MM.1S (cell line): Measurements from ENCODE around the gene OMG.
"Not testable (repeated sequence)": the region's sequence is repeated elsewhere in the genome, so short reads cannot be mapped to it uniquely, and the experiment has no call there.

ENCODE experiments used
- DNase-seq: peaks from one replicate; pipeline ENCODE4 v3.0.0-alpha.2; 2015
- H2AFZ ChIP-seq: fragments of 300-600 bp; sonication (generic); 2 replicates; pipeline ENCODE4 v1.6.0; 2016; ENCODE audit warnings: antibody characterized with exemption, low read length
- H3F3A ChIP-seq: fragments of 300-600 bp; sonication (generic); 2 replicates; pipeline ENCODE4 v1.6.1; 2016; ENCODE audit warnings: mild to moderate bottlenecking, antibody characterized with exemption, low read length, moderate library complexity, mixed read lengths; ENCODE audit not compliant: insufficient read depth
- H3K27ac ChIP-seq: fragments of 300-600 bp; sonication (generic); 2 replicates; pipeline ENCODE4 v1.5.1; 2016; ENCODE audit warnings: mild to moderate bottlenecking, low read length
- H3K27me3 ChIP-seq: fragments of 300-600 bp; sonication (generic); replicated peaks from 2 replicates; pipeline ENCODE4 v1.6.0; 2016; ENCODE audit warnings: low read length; ENCODE audit not compliant: insufficient read depth
- H3K36me3 ChIP-seq: fragments of 300-600 bp; sonication (generic); replicated peaks from 2 replicates; pipeline ENCODE4 v1.6.1; 2016; ENCODE audit warnings: mild to moderate bottlenecking, low read length, mixed read lengths; ENCODE audit not compliant: insufficient read depth
- H3K4me1 ChIP-seq: fragments of 300-600 bp; sonication (generic); 2 replicates; pipeline ENCODE4 v1.6.1; 2016; ENCODE audit warnings: low read length, mixed read lengths
- H3K4me2 ChIP-seq: fragments of 300-600 bp; sonication (generic); 2 replicates; pipeline ENCODE4 v1.6.0; 2016; ENCODE audit warnings: low read depth, low read length
- H3K4me3 ChIP-seq: fragments of 300-600 bp; sonication (generic); 2 replicates; pipeline ENCODE4 v1.5.1; 2016; ENCODE audit warnings: low read length, mixed read lengths
- H3K79me2 ChIP-seq: fragments of 300-600 bp; sonication (generic); 2 replicates; pipeline ENCODE4 v1.6.1; 2016; ENCODE audit warnings: mixed run types, low read length, mixed read lengths
- H3K9ac ChIP-seq: fragments of 300-600 bp; sonication (generic); 2 replicates; pipeline ENCODE4 v1.6.1; 2016; ENCODE audit warnings: low read length, mixed read lengths
- H3K9me2 ChIP-seq: fragments of 300-600 bp; sonication (generic); replicated peaks from 2 replicates; pipeline ENCODE4 v1.6.1; 2016; ENCODE audit warnings: mild to moderate bottlenecking, low read length, mixed read lengths; ENCODE audit not compliant: insufficient read depth
- H3K9me3 ChIP-seq: fragments of 300-600 bp; sonication (generic); replicated peaks from 2 replicates; pipeline ENCODE4 v1.6.1; 2016; ENCODE audit warnings: mild to moderate bottlenecking, low read length, mixed read lengths; ENCODE audit not compliant: insufficient read depth
- H4K20me1 ChIP-seq: fragments of 300-600 bp; sonication (generic); 2 replicates; pipeline ENCODE4 v1.6.1; 2016; ENCODE audit warnings: mild to moderate bottlenecking, low read length, moderate library complexity, mixed read lengths; ENCODE audit not compliant: insufficient read depth
- CTCF ChIP-seq: fragments of 300-600 bp; sonication (generic); IDR thresholded peaks from 2 replicates; pipeline ENCODE4 v1.5.1; 2016; ENCODE audit warnings: antibody characterized with exemption, low read length, mixed read lengths
- EZH2 ChIP-seq: fragments of 300-600 bp; sonication (generic); optimal IDR thresholded peaks from 2 replicates; pipeline ENCODE3; 2017; ENCODE audit warnings: low read depth, mild to moderate bottlenecking, antibody characterized with exemption, low read length, mixed read lengths
- EZH2phosphoT487 ChIP-seq: fragments of 300-600 bp; sonication (generic); IDR thresholded peaks from 2 replicates; pipeline ENCODE4 v1.6.1; 2018; ENCODE audit warnings: antibody characterized with exemption, low read length

The OMG gene

GRCh38 chr17:31297090-31297489 is at the start of gene OMG:
OMG (minus strand) TSS chr17:31297239; CDS start chr17:31296331, 908 bp downstream.
- DNase-seq = no peak
- H2AFZ ChIP-seq = no peak within 1 kb of the TSS
- H3K27me3 ChIP-seq = no peaks in the 10 kb centered on the region
- H3K27ac ChIP-seq = no peak within 1 kb of the TSS
- no peak within 1 kb of the TSS for H3K9ac ChIP-seq
- no peak within 1 kb of the TSS for H3K4me2 ChIP-seq
- no peaks in the 10 kb centered on the region for H3K36me3 ChIP-seq
- no peaks in the 10 kb centered on the region for H3K9me2 ChIP-seq
- no peak for TF ChIP-seq CTCF
- TF ChIP-seq EZH2phosphoT487 = no peak
- no peak for TF ChIP-seq EZH2
- H3K9me3 ChIP-seq = no peaks in the 10 kb centered on the region
- H3K4me3 ChIP-seq = no peak within 1 kb of the TSS
- no peaks in the 10 kb centered on the region for H3K4me1 ChIP-seq
- no peaks in the 10 kb centered on the region for H4K20me1 ChIP-seq
- H3K79me2 ChIP-seq = no peaks in the 10 kb centered on the region
- 0 out of 2 replicates have a peak, but pooled peaks cover 4% of the 10 kb centered on the region for H3F3A ChIP-seq

GRCh38 chr17:31345191-31345747 is 48.2 kb upstream of the OMG start:
- not testable (repeated sequence) for H3K36me3 ChIP-seq, H2AFZ ChIP-seq, H3K9ac ChIP-seq, H3K4me2 ChIP-seq, H3K4me3 ChIP-seq, H3F3A ChIP-seq, DNase-seq, H3K4me1 ChIP-seq, H4K20me1 ChIP-seq, H3K27ac ChIP-seq, H3K27me3 ChIP-seq, H3K9me3 ChIP-seq, H3K9me2 ChIP-seq, H3K79me2 ChIP-seq

GRCh38 chr17:31339906-31340661 is 43.0 kb upstream of the OMG start:
- H4K20me1 ChIP-seq = no peaks in the 10 kb centered on the region
- no peak overlapping the region for H3K4me3 ChIP-seq
- no peak overlapping the region for H3K4me2 ChIP-seq
- H3F3A ChIP-seq = no peaks in the 10 kb centered on the region
- TF ChIP-seq EZH2 (no peak), EZH2phosphoT487 (no peak), CTCF (no peak)
- no peak overlapping the region for H2AFZ ChIP-seq
- H3K9me2 ChIP-seq = no peaks in the 10 kb centered on the region
- no peaks in the 10 kb centered on the region for H3K4me1 ChIP-seq
- H3K36me3 ChIP-seq = no peaks in the 10 kb centered on the region
- H3K79me2 ChIP-seq = no peaks in the 10 kb centered on the region
- H3K27ac ChIP-seq = no peak overlapping the region
- no peak overlapping the region for H3K9ac ChIP-seq
- no peaks in the 10 kb centered on the region for H3K27me3 ChIP-seq
- no peak for DNase-seq
- H3K9me3 ChIP-seq = no peaks in the 10 kb centered on the region

GRCh38 chr17:31329221-31329620 is 32.2 kb upstream of the OMG start:
- no peaks in the 10 kb centered on the region for H3K9me2 ChIP-seq
- no peaks in the 10 kb centered on the region for H3K36me3 ChIP-seq
- H4K20me1 ChIP-seq = no peaks in the 10 kb centered on the region
- H3K9ac ChIP-seq = no peak overlapping the region
- H3K27me3 ChIP-seq = no peaks in the 10 kb centered on the region
- H3K4me1 ChIP-seq = no peaks in the 10 kb centered on the region
- no peak for DNase-seq
- no peaks in the 10 kb centered on the region for H3K79me2 ChIP-seq
- no peak overlapping the region for H3K27ac ChIP-seq
- H3K4me3 ChIP-seq = no peak overlapping the region
- TF ChIP-seq EZH2phosphoT487 (no peak), EZH2 (no peak), CTCF (no peak)
- no peak overlapping the region for H3K4me2 ChIP-seq
- H3K9me3 ChIP-seq = no peaks in the 10 kb centered on the region
- H3F3A ChIP-seq = no peaks in the 10 kb centered on the region
- H2AFZ ChIP-seq = no peak overlapping the region
